Ectodermal cell (in vitro differentiated cells): ENCODE results near the gene DNAJC16.
A peak's percentile ranks its signal among the peaks of the same experiment; 100 is the strongest.

ENCODE experiments used
- H3K27ac ChIP-seq: 2 replicates; pipeline ENCODE4 v1.7.0; 2013; ENCODE audit warnings: mild to moderate bottlenecking, low read depth, low read length; ENCODE audit not compliant: insufficient read depth, poor library complexity, severe bottlenecking
- H3K27me3 ChIP-seq: 2 replicates; pipeline ENCODE4 v1.7.0; 2013; ENCODE audit warnings: mild to moderate bottlenecking, low read length; ENCODE audit not compliant: insufficient read depth, control insufficient read depth, poor library complexity, severe bottlenecking
- H3K36me3 ChIP-seq: one replicate; pipeline ENCODE4 v1.7.0; 2013; ENCODE audit warnings: low read length; ENCODE audit not compliant: control insufficient read depth, insufficient read depth
- H3K4me1 ChIP-seq: one replicate; pipeline ENCODE4 v1.7.0; 2013; ENCODE audit warnings: low read length; ENCODE audit not compliant: control insufficient read depth, insufficient read depth
- H3K4me3 ChIP-seq: 2 replicates; pipeline ENCODE4 v1.7.0; 2013; ENCODE audit warnings: low read depth, low read length, control low read depth; ENCODE audit not compliant: insufficient read depth
- H3K9me3 ChIP-seq: 2 replicates; pipeline ENCODE4 v1.7.0; 2013; ENCODE audit warnings: mild to moderate bottlenecking, low read length, moderate library complexity; ENCODE audit not compliant: control insufficient read depth
- WGBS, 2 experiments: methylation state at CpG; one replicate each; pipeline ENCODE4 v1.1.7; 2013; ENCODE audit warnings: missing lambda C conversion rate in 2 of 2; 5-methylcytosine and 5-hydroxymethylcytosine counted together

Gene DNAJC16

GRCh38 chr1:15605398-15606383 is 79.0 kb downstream of the DNAJC16 start:
- WGBS, 2 experiments, result 90% methylated on average over 11 of the region's 11 CpGs

DNA sequence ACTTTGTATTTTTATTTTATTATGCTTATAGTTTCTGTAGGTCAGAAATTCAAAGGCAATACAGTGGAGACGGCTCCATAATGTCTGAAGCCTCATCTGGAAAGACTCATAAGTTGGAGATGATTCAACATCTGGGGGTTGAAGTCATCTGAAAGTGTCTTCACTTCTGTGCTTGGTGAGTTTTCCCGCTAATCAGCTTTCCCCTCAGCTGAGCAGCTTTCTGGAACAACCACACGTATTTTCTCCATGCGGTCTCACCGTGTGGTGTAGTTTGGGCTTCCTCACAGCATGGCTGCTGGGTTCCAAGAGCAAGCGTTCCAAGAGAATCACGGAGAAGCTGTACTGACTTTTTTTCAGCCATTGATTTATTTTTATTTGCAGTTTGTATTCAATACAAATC is 83.0 kb downstream of the DNAJC16 start:
- 91 to 94% methylated on average over 7 of the region's 7 CpGs for WGBS, 2 experiments
- no peaks in the 10 kb centered on the region for H3K27me3 ChIP-seq
- no peak overlapping the region for H3K27ac ChIP-seq
- H3K36me3 ChIP-seq, result no peaks in the 10 kb centered on the region
- H3K4me3 ChIP-seq, result no peak overlapping the region
- no peaks in the 10 kb centered on the region for H3K4me1 ChIP-seq
- H3K9me3 ChIP-seq, result no peaks in the 10 kb centered on the region

More at GRCh38 chr1:15605398-15606383, 79.0 kb downstream of the DNAJC16 start:
- Histone ChIP-seq H3K27me3 (no peaks in the 10 kb centered on the region), H3K27ac (no peak overlapping the region), H3K36me3 (no peaks in the 10 kb centered on the region), H3K9me3 (no peaks in the 10 kb centered on the region), H3K4me3 (no peak overlapping the region), H3K4me1 (no peaks in the 10 kb centered on the region)

DNA sequence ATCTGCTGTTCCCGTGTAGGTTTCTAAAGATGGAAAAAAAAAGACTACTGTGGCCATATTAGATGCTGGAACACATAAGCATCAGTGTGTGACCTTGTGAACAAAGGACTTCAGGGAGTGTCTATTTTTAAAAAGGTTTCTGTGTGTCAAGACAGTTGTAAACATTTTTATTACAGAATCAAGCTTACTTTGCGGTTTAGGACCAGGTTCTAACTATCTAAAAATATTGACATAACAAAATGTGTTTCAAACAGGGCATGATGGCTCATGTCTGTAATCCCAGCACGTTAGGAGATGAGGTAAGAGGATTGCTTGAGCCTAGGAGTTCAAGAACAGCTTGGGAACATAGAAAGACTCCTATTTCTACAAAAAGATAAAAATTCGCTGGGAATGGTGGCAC is 83.5 kb downstream of the DNAJC16 start:
- Histone ChIP-seq H3K4me3 (no peak overlapping the region), H3K27me3 (no peaks in the 10 kb centered on the region), H3K36me3 (no peaks in the 10 kb centered on the region), H3K9me3 (no peaks in the 10 kb centered on the region), H3K4me1 (no peaks in the 10 kb centered on the region), H3K27ac (no peak overlapping the region)
- WGBS, 2 experiments, result 91 to 94% methylated on average over 4 of the region's 4 CpGs

- H3K27me3 ChIP-seq, result no peaks in the 10 kb centered on the region
Observed at GRCh38 chr1:15616373-15617172, 89.9 kb downstream of the DNAJC16 start.

GRCh38 chr1:15617173-15618076 is 90.8 kb downstream of the DNAJC16 start, which contains the start of gene DDI2:
TSS of gene DDI2 (plus strand) at chr1:15617458. CDS start at chr1:15617671, 213 bp downstream.
- no peaks in the 10 kb centered on the region for H3K36me3 ChIP-seq
- H3K4me1 ChIP-seq, result no peaks in the 10 kb centered on the region
- 0% methylated on average over 86 of the region's 86 CpGs for WGBS, 2 experiments
- H3K4me3 ChIP-seq, result peak within 1 kb of the TSS; percentile 100
- no peaks in the 10 kb centered on the region for H3K9me3 ChIP-seq
- peak within 1 kb of the TSS; percentile 84 for H3K27ac ChIP-seq
- no peaks in the 10 kb centered on the region for H3K27me3 ChIP-seq

More at GRCh38 chr1:15616373-15617172, 89.9 kb downstream of the DNAJC16 start:
- peak overlapping the region; percentile 100 for H3K4me3 ChIP-seq
- H3K4me1 ChIP-seq, result no peaks in the 10 kb centered on the region
- WGBS, 2 experiments, result 32 to 40% methylated on average over 14 to 16 of the region's 16 CpGs
- H3K36me3 ChIP-seq, result no peaks in the 10 kb centered on the region
- H3K27ac ChIP-seq, result peak overlapping the region; percentile 41
- H3K9me3 ChIP-seq, result no peaks in the 10 kb centered on the region

GRCh38 chr1:15618077-15618654 is 91.5 kb downstream of the DNAJC16 start:
- Histone ChIP-seq H3K4me1 (no peaks in the 10 kb centered on the region), H3K9me3 (no peaks in the 10 kb centered on the region), H3K36me3 (no peaks in the 10 kb centered on the region), H3K4me3 (peak overlapping the region; percentile 100), H3K27ac (peak overlapping the region; percentile 84), H3K27me3 (no peaks in the 10 kb centered on the region)
- WGBS, 2 experiments, result 5 to 7% methylated on average over 8 of the region's 8 CpGs

- H3K9me3 ChIP-seq, result no peaks in the 10 kb centered on the region
- peak overlapping the region; percentile 100 for H3K4me3 ChIP-seq
- no peaks in the 10 kb centered on the region for H3K4me1 ChIP-seq
- 92 to 93% methylated on average over 26 of the region's 26 CpGs for WGBS, 2 experiments
- H3K36me3 ChIP-seq, result no peaks in the 10 kb centered on the region
- H3K27me3 ChIP-seq, result no peaks in the 10 kb centered on the region
- no peak overlapping the region for H3K27ac ChIP-seq
Observed at GRCh38 chr1:15618655-15619525, 92.2 kb downstream of the DNAJC16 start.

DNA sequence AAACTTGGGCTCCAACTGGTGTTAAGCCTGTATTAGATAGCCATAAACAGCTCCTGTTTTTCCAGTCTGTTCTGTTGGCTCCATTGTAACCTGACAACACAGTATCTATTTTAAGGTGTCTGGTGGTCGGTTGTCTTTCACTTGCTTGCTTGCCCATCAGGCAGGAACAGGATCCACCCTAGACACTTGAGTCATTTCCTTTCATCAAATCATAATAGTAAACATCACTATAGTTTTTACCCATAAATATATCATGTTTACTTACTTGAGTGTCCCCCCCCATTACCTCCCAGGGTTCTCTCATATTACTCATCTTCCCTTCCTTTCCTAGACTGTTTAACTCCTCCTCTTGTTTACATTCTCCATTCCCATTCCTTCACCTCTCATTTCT is 93.5 kb downstream of the DNAJC16 start:
- H3K27ac ChIP-seq, result no peak overlapping the region
- WGBS, 2 experiments, result 89 to 90% methylated on average over 1 of the region's 1 CpG
- H3K27me3 ChIP-seq, result no peaks in the 10 kb centered on the region
- H3K9me3 ChIP-seq, result no peaks in the 10 kb centered on the region
- no peaks in the 10 kb centered on the region for H3K4me1 ChIP-seq
- no peaks in the 10 kb centered on the region for H3K36me3 ChIP-seq
- no peak overlapping the region for H3K4me3 ChIP-seq
